NCI-H128 (cell line): ENCODE results near the gene AMN.
"Not testable (repeated sequence)": the region's sequence is repeated elsewhere in the genome, so short reads cannot be mapped to it uniquely, and the experiment has no call there.

Source experiments
- DNase-seq: peaks from one replicate; lab custom pipeline; 2025; ENCODE audit not compliant: unreplicated experiment; lab: John Stamatoyannopoulos, UW

Gene AMN

GRCh38 chr14:102922490-102923200 lies at the start of gene AMN:
TSS of gene AMN (plus strand) at chr14:102922663. CDS start at chr14:102922689, 26 bp downstream.
- DNase-seq = no peak

- DNase-seq = no peak
Observed at GRCh38 chr14:102873131-102873530, 49.3 kb upstream of the AMN start.

- no peak for DNase-seq
Observed at GRCh38 chr14:102873546-102874061, 48.9 kb upstream of the AMN start.

GRCh38 chr14:102875652-102876051 lies 46.8 kb upstream of the AMN start:
- no peak for DNase-seq

- DNase-seq = not testable (repeated sequence)
Observed at GRCh38 chr14:102877511-102877910, 45.0 kb upstream of the AMN start.

- DNase-seq = no peak
Observed at GRCh38 chr14:102878174-102878969, 44.1 kb upstream of the AMN start.

- DNase-seq = no peak
Observed at GRCh38 chr14:102878970-102879460, 43.4 kb upstream of the AMN start.

GRCh38 chr14:102882226-102882906 lies 40.1 kb upstream of the AMN start:
- DNase-seq = no peak

GRCh38 chr14:102883089-102883541 lies 39.3 kb upstream of the AMN start:
- DNase-seq = no peak

- DNase-seq = no peak
Observed at GRCh38 chr14:102883554-102883953, 38.9 kb upstream of the AMN start.

GRCh38 chr14:102885737-102886447 lies 36.6 kb upstream of the AMN start:
- no peak for DNase-seq

GRCh38 chr14:102888748-102889147 lies 33.7 kb upstream of the AMN start:
- DNase-seq = no peak

- no peak for DNase-seq
Observed at GRCh38 chr14:102889615-102890014, 32.8 kb upstream of the AMN start.

- DNase-seq = no peak
Observed at GRCh38 chr14:102891111-102891510, 31.4 kb upstream of the AMN start.

GRCh38 chr14:102891556-102891955 lies 30.9 kb upstream of the AMN start:
- no peak for DNase-seq

- DNase-seq = no peak
Observed at GRCh38 chr14:102892651-102893050, 29.8 kb upstream of the AMN start.

- no peak for DNase-seq
Observed at GRCh38 chr14:102893452-102893851, 29.0 kb upstream of the AMN start.

- DNase-seq = not testable (repeated sequence)
Observed at GRCh38 chr14:102896735-102897134, 25.7 kb upstream of the AMN start.

GRCh38 chr14:102897299-102898027 lies 25.0 kb upstream of the AMN start:
- DNase-seq = no peak

GRCh38 chr14:102898298-102898697 lies 24.2 kb upstream of the AMN start:
- DNase-seq = no peak
